Activated CD4-positive, alpha-beta T cell treated with anti-CD3 and anti-CD28 coated beads for 1 hour (primary cell): ENCODE results near the gene ANKS1A.
"Not testable (repeated sequence)": the region's sequence is repeated elsewhere in the genome, so short reads cannot be mapped to it uniquely, and the experiment has no call there.

Experiments used
- DNase-seq: peaks from one replicate; pipeline ENCODE4 v3.0.0-alpha.2; 2020

Gene ANKS1A

DNA sequence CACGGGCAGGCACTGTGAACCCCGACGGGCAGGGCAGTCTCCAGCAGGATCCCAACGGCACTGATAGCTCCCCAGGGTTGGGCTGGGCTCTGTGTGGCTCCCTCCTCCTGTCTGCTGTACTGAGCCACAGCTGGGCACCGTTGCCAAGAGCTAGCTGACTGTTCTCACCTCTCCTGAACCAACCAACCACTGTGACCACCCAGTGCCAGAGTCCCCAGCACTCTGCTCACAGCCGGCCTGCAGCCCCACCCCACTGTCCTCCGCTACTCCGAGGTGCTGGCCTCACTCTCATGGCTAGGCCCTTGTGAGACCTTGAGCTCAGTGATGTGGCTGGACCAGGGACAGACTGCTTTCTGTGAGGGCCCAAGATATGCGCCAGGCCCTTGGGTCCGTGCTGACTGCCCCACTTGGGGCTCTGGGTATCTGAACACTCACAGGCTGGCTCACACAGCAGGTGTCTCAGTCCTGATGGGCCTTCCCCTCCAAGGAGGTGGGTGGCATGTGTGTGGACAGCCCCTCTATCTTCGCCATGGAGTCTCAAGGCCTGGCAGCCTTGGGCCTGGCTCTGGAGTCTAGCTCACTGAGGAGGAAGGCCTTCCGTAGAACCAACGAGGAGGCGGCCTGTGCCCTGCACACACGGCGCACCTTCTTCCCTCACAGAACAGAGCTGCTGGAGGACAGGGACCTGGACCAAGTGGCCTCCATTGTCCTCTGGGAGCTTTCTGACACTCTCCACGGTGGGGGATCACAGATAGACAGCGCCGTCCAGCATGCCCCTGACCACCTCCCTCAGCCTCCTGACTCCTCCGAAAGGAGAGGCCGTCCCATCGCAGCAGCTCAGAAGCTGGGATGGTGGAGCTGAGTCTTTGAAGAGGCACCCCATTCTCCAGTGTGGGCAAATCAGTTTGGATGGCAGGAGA lies 198.6 kb downstream of the ANKS1A start:
- DNase-seq, result peak; percentile 6

DNA sequence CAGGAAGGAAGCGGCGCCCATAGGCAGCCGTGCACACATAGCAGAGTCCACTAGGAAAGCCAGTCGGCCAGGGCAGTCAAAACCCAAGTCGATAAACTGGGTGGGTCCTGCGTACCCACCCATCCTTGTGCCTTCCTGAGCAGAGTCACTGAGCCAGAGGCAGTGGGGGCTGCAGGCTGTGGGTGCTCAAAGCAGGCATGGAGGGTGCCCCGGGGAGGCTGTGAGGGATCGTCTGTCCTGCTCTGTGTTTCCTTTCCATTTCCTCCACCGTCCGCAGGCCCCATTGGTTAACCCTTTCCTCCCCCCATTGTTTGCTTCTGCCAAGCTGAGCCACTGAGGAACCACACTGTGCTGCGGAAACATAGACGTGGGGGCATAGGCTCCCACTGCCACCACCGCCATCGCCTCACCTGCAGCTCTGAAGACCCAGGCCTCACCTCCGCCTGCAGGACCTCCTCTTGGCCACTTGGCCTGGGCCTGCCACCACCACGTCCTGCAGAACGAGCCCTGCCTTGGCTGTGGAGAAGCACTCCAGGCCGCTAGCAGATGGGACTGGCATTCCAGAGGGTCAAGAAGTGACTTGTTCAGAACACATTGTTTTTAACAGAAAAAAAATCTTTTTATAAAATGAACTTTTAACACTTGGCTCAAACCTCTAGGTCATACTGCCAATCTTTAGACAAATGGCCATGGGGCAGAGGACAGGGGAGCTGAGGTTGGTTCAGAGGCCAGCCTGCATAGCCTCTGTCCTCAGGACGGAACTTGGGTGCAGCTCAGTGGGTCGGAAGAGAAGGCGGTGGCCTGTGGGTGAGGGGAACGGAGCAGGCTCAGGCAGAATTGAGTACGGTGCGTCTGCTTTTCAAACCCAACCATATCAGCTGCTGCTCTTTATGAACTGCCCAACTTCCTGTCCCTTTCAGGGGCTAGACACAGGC lies 199.5 kb downstream of the ANKS1A start:
- DNase-seq, result peak; percentile 5

DNA sequence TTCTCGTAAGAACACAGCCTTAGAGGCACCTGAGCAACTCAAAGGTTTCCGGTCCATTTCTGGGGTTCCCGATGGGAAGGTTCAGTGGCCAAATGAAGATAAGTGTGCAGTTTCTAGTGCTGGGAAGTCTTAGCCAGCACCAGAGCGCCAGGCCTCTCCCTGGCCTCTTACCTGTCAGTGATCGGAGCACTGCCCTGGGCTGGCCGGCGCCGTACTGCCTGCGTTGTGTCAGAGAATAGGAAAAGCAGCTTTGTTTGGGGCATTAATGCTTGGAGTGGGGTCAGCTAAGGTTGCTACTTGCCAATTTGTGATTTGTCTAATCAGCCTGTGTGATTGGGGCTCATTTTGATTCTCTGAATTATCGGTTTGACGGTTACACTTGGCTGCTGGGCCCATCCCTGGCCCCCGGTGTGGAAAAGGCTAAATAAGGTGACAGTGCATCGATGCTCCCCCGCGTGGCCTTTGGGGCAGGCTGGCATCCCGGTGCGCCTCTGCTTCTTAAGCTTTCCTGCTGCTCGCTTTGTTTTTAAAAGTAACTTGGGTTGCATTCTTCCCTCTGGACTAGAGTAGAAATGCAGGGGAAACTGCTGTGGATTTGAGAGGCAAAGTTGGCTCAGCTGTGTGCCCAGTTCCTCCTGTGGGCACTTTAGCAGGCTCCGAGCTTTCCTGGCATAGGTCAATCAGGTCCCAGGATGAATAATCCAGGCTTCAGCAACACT lies 200.3 kb downstream of the ANKS1A start:
- DNase-seq, result peak; percentile 1

DNA sequence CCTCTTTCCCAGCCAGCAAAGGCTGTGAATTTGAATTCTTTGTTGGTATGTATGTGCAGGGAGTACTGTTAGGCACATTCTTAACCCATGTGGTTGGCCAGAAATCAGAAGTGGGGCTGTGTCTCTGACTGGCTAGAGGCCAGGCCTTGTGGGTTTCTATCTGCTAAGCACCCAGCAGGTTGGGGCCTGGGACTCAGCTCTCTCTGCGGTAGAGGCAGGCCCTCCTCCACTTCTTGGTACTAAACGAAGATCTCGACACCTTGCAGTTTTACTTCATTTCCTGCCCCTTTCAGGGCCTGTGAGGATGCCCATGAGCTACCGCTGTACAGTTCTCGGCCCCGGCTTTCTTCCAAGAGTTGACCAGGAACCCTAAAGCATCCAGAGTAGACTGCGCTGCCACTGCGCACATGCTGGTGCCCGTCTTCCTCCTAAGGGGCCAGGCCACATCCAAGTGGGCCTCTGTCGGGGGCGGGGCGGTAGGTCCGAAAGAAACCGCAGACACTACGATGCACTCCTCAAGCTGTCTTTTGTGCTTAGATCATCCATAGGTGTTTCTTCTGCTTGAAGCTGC lies 201.0 kb downstream of the ANKS1A start:
- DNase-seq, result peak; percentile 5

DNA sequence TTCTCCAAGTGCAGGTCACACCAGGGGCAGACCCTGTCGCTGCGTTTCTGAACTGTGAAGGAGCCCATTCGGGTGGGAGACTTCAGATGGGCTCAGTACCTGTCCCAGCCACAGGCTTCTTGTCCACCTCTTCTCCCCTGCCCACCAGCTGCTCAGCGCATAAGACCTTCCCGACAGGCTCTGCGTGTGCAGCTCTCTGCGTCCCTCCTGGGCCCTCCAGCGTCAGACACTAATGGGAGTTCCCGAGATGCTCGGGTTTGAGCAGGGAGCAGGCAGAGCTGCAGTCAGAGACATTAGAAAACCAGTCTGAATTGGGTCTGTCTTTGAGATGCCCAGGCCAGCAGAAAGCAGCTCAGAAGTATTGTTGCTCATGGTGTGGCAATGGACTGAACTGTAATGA lies 201.7 kb downstream of the ANKS1A start:
- DNase-seq, result peak; percentile 7

DNA sequence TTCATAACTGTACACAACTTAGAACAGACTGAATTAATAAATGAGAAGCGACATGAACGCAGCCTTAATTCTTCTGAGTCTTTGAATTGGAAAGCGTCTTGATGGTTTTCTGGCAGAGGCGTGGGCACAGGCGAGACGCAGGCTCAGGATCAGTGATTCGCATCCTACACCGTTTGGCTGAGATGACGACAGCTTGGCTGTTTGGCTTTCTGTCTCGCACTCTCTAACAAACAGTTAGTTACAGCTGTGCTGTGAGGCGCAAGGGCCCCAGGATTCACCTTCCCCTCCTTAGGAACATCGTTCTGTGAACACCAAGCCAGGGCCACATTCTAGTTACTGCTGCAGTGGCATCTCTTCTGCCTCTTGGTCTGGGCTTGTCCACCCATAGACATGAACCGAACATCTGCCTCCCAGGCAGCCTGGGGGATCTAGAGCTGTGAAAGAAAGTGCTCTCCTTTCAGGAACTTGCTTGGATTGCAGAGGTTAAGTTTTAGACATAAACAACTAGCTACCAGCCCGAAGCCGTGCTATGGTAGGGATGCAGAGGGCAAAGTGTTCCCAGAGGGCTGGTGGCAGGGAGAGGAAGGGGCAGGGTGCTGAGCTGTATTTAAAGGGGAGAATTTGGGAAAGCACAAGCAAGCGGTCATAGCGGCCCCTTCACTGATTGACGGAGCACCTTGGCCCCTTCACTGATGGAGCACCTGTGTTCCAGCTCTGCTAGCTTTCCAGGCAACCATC lies 202.5 kb downstream of the ANKS1A start:
- DNase-seq, result no peak

DNA sequence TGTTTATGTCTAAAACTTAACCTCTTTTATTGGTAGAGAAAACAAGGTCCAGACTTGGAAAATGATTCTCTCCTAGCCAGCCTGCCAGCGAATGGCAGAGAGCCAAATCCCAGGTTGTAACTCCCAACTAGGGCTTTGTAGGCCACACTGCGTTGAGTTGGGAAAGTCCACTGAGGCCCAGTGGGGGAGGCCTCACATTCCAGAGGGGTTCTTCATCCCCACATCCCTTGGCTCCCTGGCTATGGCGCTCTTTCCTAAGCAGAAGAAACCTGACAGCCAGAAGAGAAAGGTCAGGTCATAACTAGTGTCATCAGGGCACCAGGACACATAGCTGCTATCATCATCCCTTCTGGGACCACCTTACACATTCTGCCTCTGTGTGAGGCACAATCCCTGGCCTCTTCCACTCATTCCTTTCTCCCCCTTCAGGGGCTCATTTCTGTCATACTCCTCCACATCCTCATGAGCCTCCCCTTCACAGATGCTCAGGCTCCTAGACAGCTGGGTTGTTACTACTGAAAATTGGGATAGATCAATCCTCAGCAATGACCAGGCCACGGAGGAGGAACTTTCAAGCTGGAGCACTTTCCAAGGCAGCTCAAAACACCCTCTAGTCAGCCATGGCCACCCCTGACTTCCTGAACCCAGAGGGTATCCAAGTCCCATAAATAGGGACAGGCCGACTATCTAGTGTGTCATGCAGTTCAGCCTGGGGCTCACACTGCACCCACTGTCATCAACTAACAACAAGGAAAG lies 203.5 kb downstream of the ANKS1A start:
- DNase-seq, result no peak

DNA sequence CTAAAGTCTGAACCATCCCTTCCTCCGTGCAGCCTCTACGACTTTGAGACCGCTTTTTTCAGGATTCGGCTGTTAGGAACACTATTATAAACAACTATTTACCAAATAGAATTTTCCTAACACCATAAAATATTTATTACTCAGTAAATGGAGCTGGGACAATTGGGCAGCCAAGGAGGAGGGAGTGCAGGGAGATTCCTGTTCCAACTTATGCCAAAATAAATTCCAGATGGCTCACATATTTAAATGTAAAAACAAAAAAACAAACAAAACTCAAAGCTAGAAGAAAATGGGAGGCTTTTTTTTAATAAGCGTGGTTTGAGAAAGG lies 204.0 kb downstream of the ANKS1A start:
- no peak for DNase-seq

DNA sequence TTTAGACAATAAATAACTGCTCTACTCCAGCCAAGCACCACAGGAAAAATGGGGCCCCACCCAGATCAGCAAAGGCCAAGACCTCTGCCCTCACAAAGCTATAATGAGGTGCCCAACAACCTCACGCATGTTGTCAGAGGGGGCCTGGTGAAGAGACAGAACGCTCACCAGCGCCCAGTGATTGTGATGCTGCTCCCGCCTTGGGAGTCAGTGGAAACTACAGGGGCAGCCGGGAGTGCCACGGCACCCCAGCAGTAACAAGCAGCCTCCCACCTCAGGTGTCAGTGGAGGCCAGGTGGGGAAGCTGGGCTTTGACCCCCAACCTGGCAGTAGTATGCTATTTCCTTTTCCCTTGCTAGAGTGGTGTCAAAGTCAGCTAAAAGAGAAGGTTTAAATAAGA lies 204.7 kb downstream of the ANKS1A start:
- no peak for DNase-seq

DNA sequence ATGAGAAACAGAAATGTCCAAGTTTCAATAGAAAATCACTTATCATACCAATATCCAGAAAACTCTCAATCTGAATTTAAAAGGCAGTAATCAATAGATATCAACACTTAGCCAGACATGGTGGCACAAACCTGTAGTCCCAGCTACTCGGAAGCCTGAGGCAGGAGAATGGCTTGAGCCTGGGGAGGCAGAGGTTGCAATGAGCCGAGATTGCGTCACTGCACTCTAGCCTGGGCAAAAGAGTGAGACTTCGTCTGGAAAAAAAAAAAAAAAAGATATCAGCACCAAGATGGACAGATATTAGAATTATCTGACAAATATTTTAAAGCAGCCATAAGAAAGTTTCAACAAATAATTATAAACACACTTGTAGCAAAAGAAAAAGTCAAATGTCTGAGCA lies 205.1 kb downstream of the ANKS1A start:
- no peak for DNase-seq

DNA sequence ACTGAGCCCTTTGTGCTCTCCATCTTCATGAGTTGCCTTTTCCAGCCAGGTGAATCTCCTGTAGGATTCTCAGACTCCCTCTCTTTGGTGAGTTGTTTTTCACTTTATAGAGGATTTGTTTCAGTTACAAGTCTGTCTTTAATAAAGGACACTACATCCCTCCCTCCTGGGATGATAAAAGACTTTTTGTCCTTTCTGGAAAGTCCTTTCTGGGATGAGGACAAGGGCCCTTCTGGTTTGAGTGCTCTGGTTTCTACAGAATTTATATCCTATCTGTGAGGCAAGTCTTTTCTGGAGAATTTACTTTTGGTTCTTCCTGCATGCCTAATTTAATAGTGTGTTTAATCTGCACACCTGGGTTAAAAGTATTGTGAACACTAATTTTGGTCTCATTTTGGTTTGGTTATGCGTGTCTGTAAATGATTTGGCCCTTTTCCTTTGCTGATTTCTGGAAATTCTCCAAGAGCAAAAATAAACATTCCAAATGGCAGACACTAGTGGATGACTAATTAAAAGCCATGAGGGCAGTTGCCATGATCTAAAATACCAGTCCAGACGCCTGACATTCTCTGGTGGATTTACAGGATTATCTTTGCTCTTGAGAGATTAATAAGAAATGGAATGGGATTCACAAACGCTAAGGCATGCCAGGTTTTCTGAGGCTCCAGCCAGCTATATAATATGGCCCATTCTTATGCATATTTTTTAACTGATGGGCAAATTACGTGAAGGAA lies 207.2 kb downstream of the ANKS1A start:
- no peak for DNase-seq

DNA sequence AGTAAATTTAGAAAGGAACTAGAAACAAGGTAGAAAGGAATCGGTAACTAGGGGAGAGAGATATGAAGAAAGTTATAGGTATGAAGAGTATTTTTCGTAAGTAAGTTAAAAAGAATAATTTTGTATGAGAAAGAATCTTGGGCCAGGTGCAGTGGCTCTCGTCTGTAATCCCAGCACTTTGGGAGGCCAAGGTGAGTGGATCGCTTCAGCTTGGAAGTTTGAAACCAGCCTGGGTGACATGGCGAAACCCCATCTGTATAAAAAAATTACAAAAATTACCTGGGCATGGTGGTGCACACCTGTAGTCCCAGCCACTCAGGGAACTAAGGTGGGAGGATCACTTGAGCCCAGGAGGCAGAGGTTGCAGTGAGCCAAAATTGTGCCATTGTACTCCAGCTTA lies 210.1 kb downstream of the ANKS1A start:
- DNase-seq, result no peak

DNA sequence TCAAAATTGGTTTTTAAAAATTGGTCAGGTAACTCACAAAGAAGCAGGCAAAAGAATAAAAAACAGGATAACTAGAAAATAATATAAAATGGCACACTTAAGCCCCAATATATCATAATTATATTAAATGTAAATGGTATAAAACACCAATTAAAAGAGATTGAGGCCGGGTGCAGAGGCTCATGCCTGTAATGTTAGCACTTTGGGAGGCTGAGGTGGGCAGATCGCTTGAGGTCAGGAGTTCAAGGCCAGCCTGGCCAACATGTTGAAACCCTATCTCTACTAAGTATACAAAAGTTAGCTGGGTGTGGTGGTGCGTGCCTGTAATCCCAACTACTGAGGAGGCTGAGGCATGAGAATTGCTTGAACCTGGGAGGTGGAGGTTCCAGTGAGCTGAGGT lies 216.0 kb downstream of the ANKS1A start:
- no peak for DNase-seq

DNA sequence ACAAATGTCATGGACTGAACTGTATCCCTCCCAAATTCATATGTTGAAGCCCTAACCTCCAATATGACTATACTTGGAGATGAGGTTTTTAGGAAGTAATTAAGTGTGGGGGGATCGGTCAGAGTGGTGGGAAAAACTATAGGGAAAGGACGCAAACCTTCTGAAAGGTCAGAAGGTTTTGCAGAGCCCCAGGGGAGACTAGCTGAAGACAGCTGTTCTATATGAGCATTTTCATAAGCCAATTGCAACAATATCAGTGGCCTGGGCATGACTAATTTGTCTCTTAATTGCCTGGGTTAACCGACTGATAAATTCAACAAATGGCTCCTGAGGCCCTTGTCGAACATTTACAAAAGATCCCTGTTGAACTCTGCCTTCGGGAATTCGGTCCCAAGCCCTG lies 217.0 kb downstream of the ANKS1A start:
- not testable (repeated sequence) for DNase-seq

DNA sequence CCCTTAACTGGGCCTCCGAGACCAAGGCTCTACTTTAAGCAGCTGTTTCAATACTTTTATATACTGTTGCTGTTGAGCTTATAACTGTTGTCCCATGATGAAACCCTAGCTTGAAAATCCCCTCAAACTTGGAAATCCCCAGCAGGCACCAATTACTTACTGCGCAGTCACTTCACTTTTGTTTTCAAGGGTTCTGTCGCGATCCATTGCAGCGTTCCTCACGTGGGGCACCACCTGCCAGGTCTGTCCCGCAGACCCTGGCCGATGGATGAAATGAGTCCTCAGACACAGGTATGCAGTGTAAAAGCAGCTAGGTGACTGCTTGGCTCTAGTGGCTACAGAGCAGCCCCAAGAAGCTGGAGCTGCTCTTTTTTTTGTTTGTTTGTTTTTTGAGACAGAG lies 218.2 kb downstream of the ANKS1A start:
- not testable (repeated sequence) for DNase-seq

DNA sequence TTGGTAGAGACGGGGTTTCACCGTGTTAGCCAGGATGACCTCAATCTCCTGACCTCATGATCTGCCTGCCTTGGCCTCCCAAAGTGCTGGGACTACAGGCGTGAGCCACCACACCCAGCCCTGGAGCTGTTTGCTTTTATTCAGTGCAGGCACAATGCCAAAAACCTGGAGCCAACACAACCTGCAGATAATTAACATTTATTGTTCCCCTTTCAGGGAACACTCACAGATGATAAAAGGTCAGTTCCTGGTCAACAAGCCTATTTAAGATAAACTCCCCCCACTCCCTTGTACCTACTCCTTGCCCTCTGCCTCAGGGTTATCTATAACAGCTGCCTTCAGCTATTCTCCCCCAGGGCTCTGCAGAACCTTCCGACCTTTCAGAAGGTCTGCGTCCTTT lies 218.7 kb downstream of the ANKS1A start:
- DNase-seq, result not testable (repeated sequence)

DNA sequence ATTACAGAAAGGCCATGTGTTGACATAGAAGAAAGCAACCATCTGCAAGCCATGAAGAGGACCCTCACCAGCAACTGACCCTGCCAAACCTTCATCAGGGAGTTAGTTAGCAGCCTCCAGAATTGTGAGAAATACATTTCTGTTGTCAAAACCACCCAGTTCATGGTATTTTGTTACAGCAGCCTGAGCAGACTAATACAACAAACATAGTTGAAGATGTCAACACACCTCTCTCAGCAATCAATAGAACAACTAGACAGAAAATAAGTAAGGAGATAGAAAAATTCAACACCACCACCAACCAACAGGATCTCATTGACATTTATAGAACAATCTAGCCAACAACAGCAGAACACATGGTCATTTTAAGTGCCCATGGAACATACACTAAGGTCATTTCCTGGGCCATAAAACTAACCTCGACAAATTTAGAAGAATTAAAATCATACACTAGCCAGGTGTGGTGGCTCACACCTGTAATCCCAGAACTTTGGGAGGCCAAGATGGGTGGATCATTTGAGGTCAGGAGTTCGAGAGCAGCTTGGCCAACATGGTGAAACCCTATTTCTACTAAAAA lies 219.3 kb downstream of the ANKS1A start:
- no peak for DNase-seq

DNA sequence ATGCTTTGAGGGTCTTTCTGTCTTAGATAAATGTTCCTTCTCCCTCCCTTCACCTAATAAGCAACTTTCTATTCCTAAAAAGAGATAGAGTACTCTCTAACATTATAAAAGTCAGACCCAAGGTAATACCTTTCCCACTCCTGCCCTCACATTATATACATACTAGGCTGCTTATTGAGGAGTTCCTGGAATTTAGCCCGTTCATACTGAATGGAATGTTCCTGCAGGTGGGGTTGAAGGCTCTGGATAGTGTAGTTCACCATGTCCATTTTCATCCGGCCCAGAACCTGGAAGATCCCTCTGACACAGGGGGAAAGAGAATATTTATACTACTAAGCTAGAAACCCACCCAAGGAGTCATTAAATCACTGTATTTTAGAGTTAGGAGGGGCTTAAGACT lies 231.7 kb downstream of the ANKS1A start:
- no peak for DNase-seq

DNA sequence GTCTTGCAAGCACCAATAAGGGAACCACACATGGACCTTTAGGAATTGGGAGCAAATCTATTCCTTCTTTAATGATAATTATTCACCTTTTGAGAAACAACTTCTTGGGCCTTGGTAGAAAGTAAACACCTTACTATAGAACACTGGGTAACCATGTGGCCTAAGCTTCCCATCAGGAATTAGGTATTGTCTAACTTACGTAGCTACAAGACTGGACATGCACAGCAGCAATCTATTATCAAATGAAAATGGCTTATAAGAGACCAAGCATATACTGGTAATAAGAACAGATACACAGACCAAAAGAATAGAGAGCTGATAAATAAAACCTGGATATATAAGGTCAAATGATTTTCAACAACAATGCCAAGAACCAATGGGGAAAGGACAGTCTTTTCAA lies 235.3 kb downstream of the ANKS1A start:
- DNase-seq, result no peak

DNA sequence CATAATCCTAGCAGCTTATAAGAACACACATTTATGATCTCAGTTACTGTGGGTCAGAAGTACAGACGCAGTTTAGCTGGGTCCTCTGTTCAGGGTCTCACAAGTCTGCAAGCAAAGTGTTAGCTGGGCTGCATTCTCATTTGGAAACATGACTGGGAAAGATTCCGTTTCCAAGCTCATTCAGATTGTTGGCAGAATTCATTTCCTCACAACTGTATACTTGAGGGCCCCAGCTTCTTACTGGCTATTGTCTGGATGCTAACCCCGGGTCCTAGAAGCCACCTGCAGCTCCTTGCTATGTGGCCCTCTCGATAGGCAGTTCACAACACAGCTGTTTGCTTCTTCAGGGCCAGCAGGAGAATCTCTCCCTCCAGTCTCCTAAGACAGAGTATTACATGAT lies 239.0 kb downstream of the ANKS1A start:
- no peak for DNase-seq
